Mesenchymal stem cell (in vitro differentiated cells and primary cell): Measurements from ENCODE around the gene ATP2B3.

Experiments used
- DNase-seq: peaks from one replicate; pipeline ENCODE4 v3.0.0-alpha.2; 2013
- H2AFZ ChIP-seq: one replicate; pipeline ENCODE4 v1.6.1; 2013; ENCODE audit warnings: low read depth, mild to moderate bottlenecking, control low read depth, inconsistent platforms, low read length, moderate library complexity
- H2AK5ac ChIP-seq: 2 replicates; pipeline ENCODE4 v1.6.1; 2013; ENCODE audit warnings: low read length, moderate library complexity, mild to moderate bottlenecking, inconsistent platforms; ENCODE audit not compliant: severe bottlenecking
- H2BK120ac ChIP-seq: one replicate; pipeline ENCODE4 v1.6.1; 2013; ENCODE audit warnings: low read depth, mild to moderate bottlenecking, inconsistent platforms, low read length, moderate library complexity
- H2BK12ac ChIP-seq, 2 experiments: one replicate each; pipeline ENCODE4 v1.6.1; 2013; ENCODE audit warnings: inconsistent platforms in 2 of 2, low read length in 2 of 2, mild to moderate bottlenecking in 2 of 2, moderate library complexity in 2 of 2, control low read depth in 1 of 2
- H2BK15ac ChIP-seq: one replicate; pipeline ENCODE4 v1.6.1; 2013; ENCODE audit warnings: mild to moderate bottlenecking, low read depth, inconsistent platforms; ENCODE audit not compliant: poor library complexity, severe bottlenecking
- H2BK5ac ChIP-seq: 2 replicates; pipeline ENCODE4 v1.6.1; 2013; ENCODE audit warnings: low read depth, mild to moderate bottlenecking, low read length, control low read depth, inconsistent platforms; ENCODE audit not compliant: poor library complexity, severe bottlenecking
- H3K14ac ChIP-seq, 2 experiments: one replicate each; pipeline ENCODE4 v1.6.1; 2013; ENCODE audit warnings: inconsistent platforms in 2 of 2, low read length in 2 of 2, control low read depth in 1 of 2, mild to moderate bottlenecking in 1 of 2, moderate library complexity in 1 of 2
- H3K18ac ChIP-seq, 2 experiments: one replicate each; pipeline ENCODE4 v1.6.1; 2013; ENCODE audit warnings: inconsistent platforms in 2 of 2, low read length in 2 of 2, control low read depth in 1 of 2, low read depth in 1 of 2, mild to moderate bottlenecking in 1 of 2
- H3K23ac ChIP-seq, 2 experiments: one replicate each; pipeline ENCODE4 v1.6.1; 2013; ENCODE audit warnings: inconsistent platforms in 2 of 2, low read length in 2 of 2, mild to moderate bottlenecking in 2 of 2, moderate library complexity in 2 of 2, control low read depth in 1 of 2
- H3K27ac ChIP-seq: 2 replicates; pipeline ENCODE4 v1.5.1; 2013; ENCODE audit warnings: mild to moderate bottlenecking, moderate library complexity, low read length, control low read depth, inconsistent platforms; ENCODE audit not compliant: poor library complexity, severe bottlenecking
- H3K27me3 ChIP-seq, 2 experiments: 2 replicates each; pipeline versions ENCODE4 v1.6.1 to v1.7.0; 2013; ENCODE audit warnings: low read length in 2 of 2, mild to moderate bottlenecking in 2 of 2, moderate library complexity in 2 of 2, control low read depth in 1 of 2, inconsistent platforms in 1 of 2; ENCODE audit not compliant: control insufficient read depth in 1 of 2, insufficient read depth in 1 of 2
- H3K36me3 ChIP-seq, 2 experiments: 2 replicates each; pipeline versions ENCODE4 v1.6.1 to v1.7.0; 2013; ENCODE audit warnings: low read length in 2 of 2, control low read depth in 1 of 2, inconsistent platforms in 1 of 2, low read depth in 1 of 2, mild to moderate bottlenecking in 1 of 2; ENCODE audit not compliant: insufficient read depth in 2 of 2, control insufficient read depth in 1 of 2
- H3K4ac ChIP-seq, 2 experiments: one replicate each; pipeline ENCODE4 v1.6.1; 2013; ENCODE audit warnings: inconsistent platforms in 2 of 2, low read length in 2 of 2, mild to moderate bottlenecking in 2 of 2, moderate library complexity in 2 of 2, control low read depth in 1 of 2, low read depth in 1 of 2
- H3K4me1 ChIP-seq: 2 replicates; pipeline ENCODE4 v1.6.1; 2013; ENCODE audit warnings: low read depth, low read length, control low read depth; ENCODE audit not compliant: control insufficient read depth, insufficient read depth
- H3K4me2 ChIP-seq: 2 replicates; pipeline ENCODE4 v1.6.1; 2013; ENCODE audit warnings: low read length, mild to moderate bottlenecking, inconsistent platforms; ENCODE audit not compliant: poor library complexity, severe bottlenecking
- H3K4me3 ChIP-seq, 2 experiments: 2 replicates each; pipeline versions ENCODE4 v1.5.1 to v1.7.0; 2013; ENCODE audit warnings: low read length in 2 of 2, mild to moderate bottlenecking in 2 of 2, control low read depth in 1 of 2, low read depth in 1 of 2; ENCODE audit not compliant: insufficient read depth in 1 of 2
- H3K79me1 ChIP-seq: replicated peaks from 2 replicates; pipeline ENCODE4 v1.6.1; 2013; ENCODE audit warnings: mild to moderate bottlenecking, control low read depth, low read length, inconsistent platforms; ENCODE audit not compliant: poor library complexity, severe bottlenecking
- H3K9ac ChIP-seq: 2 replicates; pipeline ENCODE4 v1.7.0; 2013; ENCODE audit warnings: mild to moderate bottlenecking, low read length, moderate library complexity
- H3K9me3 ChIP-seq: 2 replicates; pipeline ENCODE4 v1.7.0; 2013; ENCODE audit warnings: mild to moderate bottlenecking, low read length; ENCODE audit not compliant: control insufficient read depth
- H4K8ac ChIP-seq: one replicate; pipeline ENCODE4 v1.6.1; 2013; ENCODE audit warnings: inconsistent platforms, mild to moderate bottlenecking, low read length, moderate library complexity
- H4K91ac ChIP-seq: one replicate; pipeline ENCODE4 v1.6.1; 2013; ENCODE audit warnings: mild to moderate bottlenecking, low read length, inconsistent platforms
- WGBS: methylation state at CpG from one replicate; pipeline ENCODE4 v1.1.7; 2013; ENCODE audit warnings: mixed read lengths; 5-methylcytosine and 5-hydroxymethylcytosine counted together

Gene ATP2B3

DNA sequence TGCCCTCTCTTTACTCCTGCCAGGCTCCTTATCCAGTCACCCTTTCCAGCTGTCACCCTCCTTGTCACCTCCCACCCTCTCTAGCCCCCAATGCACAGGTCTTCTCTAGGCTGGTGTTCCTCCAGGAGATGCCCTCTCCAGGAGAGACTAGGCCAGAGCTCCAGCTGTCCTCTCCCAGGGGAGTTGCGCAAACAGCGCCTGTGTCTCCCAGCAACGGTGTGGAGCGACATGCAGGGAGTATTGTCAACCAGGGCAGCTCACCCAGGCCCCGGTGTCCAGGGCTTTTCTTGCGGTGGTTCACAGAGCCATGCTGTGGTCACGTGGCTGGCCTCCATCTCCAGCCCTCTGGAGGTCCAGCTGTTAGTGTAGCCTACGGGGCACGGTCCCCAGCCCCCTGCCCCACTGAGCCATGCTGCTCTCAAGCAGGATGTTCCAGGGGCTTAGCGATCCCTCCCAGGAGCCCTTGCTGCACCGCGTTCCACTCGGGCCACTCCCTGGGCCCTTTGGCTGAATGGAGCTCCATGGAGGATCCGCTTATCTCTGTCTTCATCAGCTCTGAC lies 46.7 kb downstream of the ATP2B3 start:
- Histone ChIP-seq H4K91ac (no peak overlapping the region), H3K27ac (no peak overlapping the region), H3K4me2 (no peak overlapping the region), H3K4me1 (no peaks in the 10 kb centered on the region), H3K14ac (no peak overlapping the region), H3K23ac (no peak overlapping the region), H2BK120ac (no peak overlapping the region), H2BK15ac (no peak overlapping the region), H4K8ac (no peak overlapping the region), H3K4me3 (no peak overlapping the region), H2BK12ac (no peak overlapping the region), H2BK5ac (no peak overlapping the region), H3K9me3 (peaks cover 4% of the 10 kb centered on the region), H2AFZ (no peak overlapping the region), H3K36me3 (no peaks in the 10 kb centered on the region), H3K18ac (no peak overlapping the region), H3K79me1 (no peaks in the 10 kb centered on the region), H3K9ac (no peak overlapping the region), H3K4ac (no peak overlapping the region), H3K27me3 (peaks cover 7 to 76% of the 10 kb centered on the region in 2 experiments), H2AK5ac (no peak overlapping the region)
- no peak for DNase-seq
- 82% methylated on average over 14 of the region's 14 CpGs for WGBS

GRCh38 chrX:153565996-153566580 lies 48.6 kb downstream of the ATP2B3 start:
- H3K18ac ChIP-seq, result no peak overlapping the region
- WGBS, result 79% methylated on average over 9 of the region's 9 CpGs

DNA sequence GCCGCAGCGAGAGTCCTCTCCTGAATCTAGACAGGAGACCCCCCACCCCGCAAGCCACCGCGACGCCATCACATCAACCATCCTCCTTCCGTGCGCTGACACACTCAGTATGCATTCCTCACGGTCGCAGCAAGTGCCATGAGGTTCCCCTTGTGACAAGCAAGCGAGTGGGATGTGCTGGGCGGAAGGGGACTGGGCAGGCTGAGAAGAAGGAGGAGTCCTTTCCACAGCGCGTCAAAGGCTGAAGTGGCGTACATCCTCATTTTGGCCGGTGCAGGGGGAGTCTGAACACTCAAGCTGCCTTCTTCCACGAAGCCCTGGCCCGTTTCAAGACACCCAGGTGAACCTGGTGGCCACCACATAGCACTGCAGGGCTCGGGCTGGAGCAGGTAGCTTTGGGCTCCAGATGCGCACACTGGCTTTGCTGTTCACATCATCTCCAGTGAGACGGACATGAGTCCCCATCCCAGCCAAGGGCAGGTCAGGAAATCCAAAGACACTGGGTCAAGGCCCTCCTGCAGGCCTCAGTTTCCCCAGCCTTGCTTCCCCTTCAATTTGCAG lies 51.1 kb downstream of the ATP2B3 start:
- no peak overlapping the region for H3K4ac ChIP-seq

More at GRCh38 chrX:153565996-153566580, 48.6 kb downstream of the ATP2B3 start:
- no peak overlapping the region for H2BK5ac ChIP-seq
- no peak for DNase-seq
- no peak overlapping the region for H3K27ac ChIP-seq
- H3K14ac ChIP-seq, result peak overlapping the region in 1 of 2 experiments; percentile 28
- peaks cover 4% of the 10 kb centered on the region for H3K9me3 ChIP-seq
- no peak overlapping the region for H2BK12ac ChIP-seq
- no peak overlapping the region for H3K4ac ChIP-seq
- H4K91ac ChIP-seq, result no peak overlapping the region
- H3K36me3 ChIP-seq, result no peaks in the 10 kb centered on the region
- H4K8ac ChIP-seq, result no peak overlapping the region
- no peaks in the 10 kb centered on the region for H3K4me1 ChIP-seq
- H2BK15ac ChIP-seq, result no peak overlapping the region
- H3K27me3 ChIP-seq, result peaks cover 7 to 72% of the 10 kb centered on the region in 2 experiments
- no peak overlapping the region for H3K23ac ChIP-seq
- no peak overlapping the region for H3K4me2 ChIP-seq
- no peak overlapping the region for H2BK120ac ChIP-seq
- H3K79me1 ChIP-seq, result no peaks in the 10 kb centered on the region
- H2AFZ ChIP-seq, result no peak overlapping the region
- H3K9ac ChIP-seq, result no peak overlapping the region
- no peak overlapping the region for H2AK5ac ChIP-seq
- H3K4me3 ChIP-seq, result no peak overlapping the region

DNA sequence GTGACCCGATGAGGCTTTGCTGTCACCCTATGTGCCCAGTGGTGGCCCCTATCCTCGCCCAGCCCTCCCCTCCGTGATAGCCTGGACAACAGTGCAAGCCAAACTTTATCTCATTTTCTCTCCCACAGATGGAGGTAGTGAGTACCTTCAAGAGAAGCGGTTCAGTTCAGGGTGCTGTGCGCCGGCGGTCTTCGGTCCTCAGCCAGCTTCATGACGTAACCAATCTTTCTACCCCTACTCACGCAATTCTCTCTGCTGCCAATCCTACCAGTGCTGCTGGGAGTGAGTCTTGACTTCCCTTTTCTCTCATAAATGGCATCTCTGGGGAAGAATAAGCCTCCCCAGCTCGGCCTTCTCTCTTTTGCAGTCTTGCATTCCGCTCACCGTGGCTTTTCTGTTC lies 52.0 kb downstream of the ATP2B3 start:
- Histone ChIP-seq H3K4me2 (no peak overlapping the region), H3K27me3 (peaks cover 17 to 77% of the 10 kb centered on the region in 2 experiments), H2BK120ac (no peak overlapping the region), H2BK5ac (no peak overlapping the region), H3K27ac (no peak overlapping the region), H4K91ac (no peak overlapping the region), H3K9me3 (peaks cover 4% of the 10 kb centered on the region), H4K8ac (no peak overlapping the region), H3K9ac (no peak overlapping the region), H2AFZ (no peak overlapping the region), H2AK5ac (no peak overlapping the region), H3K36me3 (no peaks in the 10 kb centered on the region), H2BK12ac (no peak overlapping the region), H3K23ac (no peak overlapping the region), H2BK15ac (no peak overlapping the region), H3K14ac (no peak overlapping the region), H3K4me1 (no peaks in the 10 kb centered on the region), H3K18ac (no peak overlapping the region), H3K4me3 (no peak overlapping the region), H3K79me1 (no peaks in the 10 kb centered on the region), H3K4ac (no peak overlapping the region)
- no peak for DNase-seq
- WGBS, result 92% methylated on average over 10 of the region's 13 CpGs

More for the DNA sequence above, 51.1 kb downstream of the ATP2B3 start:
- H3K23ac ChIP-seq, result no peak overlapping the region
- DNase-seq, result no peak
- no peaks in the 10 kb centered on the region for H3K36me3 ChIP-seq
- H3K27me3 ChIP-seq, result peaks cover 13 to 75% of the 10 kb centered on the region in 2 experiments
- no peak overlapping the region for H3K9ac ChIP-seq
- no peak overlapping the region for H2AK5ac ChIP-seq
- H2BK15ac ChIP-seq, result no peak overlapping the region
- H2BK12ac ChIP-seq, result no peak overlapping the region
- 86% methylated on average over 19 of the region's 21 CpGs for WGBS
- H3K4me2 ChIP-seq, result no peak overlapping the region
- H3K4me3 ChIP-seq, result no peak overlapping the region
- H3K14ac ChIP-seq, result no peak overlapping the region
- H4K8ac ChIP-seq, result no peak overlapping the region
- H3K4me1 ChIP-seq, result no peaks in the 10 kb centered on the region
- no peaks in the 10 kb centered on the region for H3K79me1 ChIP-seq
- H4K91ac ChIP-seq, result no peak overlapping the region
- H3K18ac ChIP-seq, result no peak overlapping the region
- no peak overlapping the region for H2BK120ac ChIP-seq
- no peak overlapping the region for H2BK5ac ChIP-seq
- no peak overlapping the region for H3K27ac ChIP-seq
- no peak overlapping the region for H2AFZ ChIP-seq
- peaks cover 4% of the 10 kb centered on the region for H3K9me3 ChIP-seq
